Inflammatory macrophage (primary cell): ENCODE measurements around the gene ASF1B.
A peak's percentile ranks its signal among the peaks of the same experiment; 100 is the strongest.

Experiments used
- DNase-seq, 2 donors: peaks; one replicate each; pipeline ENCODE4 v3.0.0-alpha.2; 2020 to 2022

Gene ASF1B

DNA sequence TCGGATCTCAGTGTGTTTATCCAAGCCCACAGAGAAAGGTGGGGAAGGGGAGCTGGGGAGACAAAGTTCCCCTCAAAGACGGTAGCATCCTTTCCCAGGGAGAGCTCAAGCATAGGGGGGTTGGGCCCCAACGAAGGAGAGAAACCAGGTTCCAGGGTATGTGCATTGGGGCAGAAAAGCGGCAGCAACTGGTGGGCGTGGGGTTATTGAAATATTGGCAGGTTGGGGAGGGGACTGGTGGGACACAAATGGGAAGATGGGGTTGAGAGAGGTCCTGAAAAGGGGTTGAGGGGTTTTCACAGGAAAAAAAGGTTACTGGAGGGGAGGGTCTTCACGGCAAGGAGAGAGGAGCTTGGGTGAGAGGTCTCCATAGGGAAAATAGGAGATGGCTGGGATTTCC is 1.0 kb downstream of the ASF1B start:
- DNase-seq = no peak

DNA sequence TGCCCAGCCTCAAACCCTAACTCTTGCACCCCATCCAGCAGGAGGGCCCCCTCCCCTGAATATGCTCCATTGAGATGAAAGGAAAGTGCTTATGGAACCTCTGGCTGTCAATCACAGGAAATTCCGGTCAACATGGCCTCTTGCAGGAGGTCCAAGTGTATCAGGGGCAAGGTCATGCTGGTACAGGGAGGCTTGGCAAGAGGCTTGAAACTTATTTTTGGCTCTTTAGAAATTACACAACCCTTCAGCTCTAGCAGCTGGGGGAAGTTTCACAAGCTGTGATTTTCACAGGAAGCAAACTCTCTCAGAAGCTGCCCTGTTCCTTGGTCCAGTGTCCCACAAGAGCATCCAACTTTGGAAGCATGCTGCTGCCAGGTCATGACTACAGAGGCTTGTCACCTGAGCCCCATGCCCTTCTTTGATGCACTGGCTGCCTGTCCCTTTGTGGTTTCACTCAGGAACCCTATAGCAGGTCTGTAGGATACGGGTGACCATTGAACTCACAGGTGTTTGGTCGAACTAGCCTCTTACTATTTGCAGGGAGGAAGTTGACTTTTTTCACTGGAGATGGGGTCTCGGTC is 8.4 kb downstream of the ASF1B start:
- DNase-seq = peak; percentile 91 to 93

DNA sequence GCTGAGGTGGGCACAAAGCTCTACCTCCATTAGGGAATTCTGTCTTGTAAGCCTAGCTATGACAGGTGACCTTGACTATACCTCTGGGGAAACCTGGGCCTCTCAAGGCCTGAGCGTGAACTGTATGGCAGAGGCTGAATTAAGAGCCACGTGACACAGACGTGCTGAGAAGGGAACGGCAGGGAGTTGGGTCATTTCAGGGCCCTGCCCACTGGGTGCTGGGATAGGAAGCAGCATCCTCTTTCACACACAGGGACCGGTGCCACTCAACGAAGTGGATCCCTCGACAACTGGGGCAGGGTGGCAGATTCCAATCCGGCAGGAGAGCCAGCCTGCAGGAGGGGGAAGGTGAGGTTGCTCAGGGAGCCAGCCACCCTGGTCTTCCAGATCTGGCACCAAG is 9.2 kb downstream of the ASF1B start:
- peak; percentile 83 to 86 for DNase-seq

DNA sequence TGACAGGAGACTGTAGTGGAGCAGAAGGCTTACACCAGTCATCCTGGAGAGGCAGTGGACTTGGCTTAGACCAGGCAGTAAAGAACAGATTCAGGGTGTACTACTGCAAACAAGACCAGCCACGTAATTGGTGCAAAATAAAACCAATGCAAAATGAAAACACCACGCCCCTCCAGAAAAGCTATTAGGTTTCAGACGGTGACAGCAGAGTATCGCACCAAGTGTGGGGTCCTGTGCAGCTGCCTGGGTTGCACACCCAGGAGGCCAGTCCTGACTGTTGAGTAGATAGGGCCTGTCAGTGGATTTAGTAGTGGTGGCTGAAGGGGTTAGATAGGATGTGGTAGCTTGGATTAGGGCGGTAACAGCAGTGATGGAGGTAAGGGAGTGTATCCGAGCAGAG is 13.5 kb downstream of the ASF1B start:
- DNase-seq = no peak

DNA sequence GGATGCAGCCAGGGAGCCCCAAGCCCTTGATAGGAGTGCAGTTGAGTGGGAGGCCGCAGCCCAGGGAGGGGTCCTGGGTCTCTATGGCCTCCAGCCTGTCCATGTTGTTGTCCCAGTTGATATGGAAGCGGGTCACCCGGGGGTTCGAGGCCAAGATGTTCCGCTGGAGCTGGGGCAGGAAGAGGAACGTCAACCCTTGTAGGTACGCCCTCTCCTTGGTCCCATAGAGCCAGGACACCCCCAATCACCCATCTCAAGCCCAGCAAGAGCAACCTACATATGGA is 15.9 kb downstream of the ASF1B start:
- no peak for DNase-seq

DNA sequence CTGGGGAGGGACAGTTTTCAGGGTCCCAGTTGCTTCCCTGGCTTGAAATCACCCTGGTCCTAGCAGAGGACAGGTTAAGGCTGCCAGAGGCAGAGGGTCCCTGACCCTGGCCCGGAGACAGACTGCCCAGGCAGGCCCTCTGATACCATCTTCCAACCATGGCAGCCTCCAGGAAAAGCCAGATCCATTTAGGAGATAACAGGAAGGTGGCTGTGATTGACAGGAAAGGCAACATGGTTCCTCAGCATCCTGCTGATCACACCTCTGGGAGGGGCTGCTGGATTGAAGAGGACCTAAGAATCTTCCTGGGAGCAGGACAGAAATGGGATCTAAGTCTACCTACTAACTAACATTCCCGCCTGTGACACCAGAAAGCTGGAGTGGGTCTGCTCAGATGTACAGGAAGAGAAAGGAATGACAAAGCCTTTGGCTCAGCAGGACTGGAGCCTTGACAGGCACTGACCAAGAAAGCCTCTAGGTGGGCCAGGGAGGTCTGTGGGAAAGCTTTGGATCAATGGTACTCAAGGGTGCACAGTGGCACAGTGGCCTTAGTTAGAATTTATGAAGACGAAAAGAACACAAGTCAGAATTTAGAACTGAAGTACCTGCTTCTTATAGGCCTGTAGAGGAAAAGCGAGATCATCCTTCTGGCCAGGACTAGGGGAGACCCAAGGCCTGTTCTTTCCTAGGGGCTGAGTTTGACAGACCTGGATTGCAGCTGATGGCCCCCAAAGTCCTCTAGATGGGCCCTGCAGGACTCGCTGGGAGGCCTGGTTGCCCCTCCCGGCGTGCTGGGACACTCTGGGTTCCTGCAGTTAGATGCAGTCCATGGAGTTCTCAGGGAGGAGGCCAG is 16.5 kb downstream of the ASF1B start:
- no peak for DNase-seq

DNA sequence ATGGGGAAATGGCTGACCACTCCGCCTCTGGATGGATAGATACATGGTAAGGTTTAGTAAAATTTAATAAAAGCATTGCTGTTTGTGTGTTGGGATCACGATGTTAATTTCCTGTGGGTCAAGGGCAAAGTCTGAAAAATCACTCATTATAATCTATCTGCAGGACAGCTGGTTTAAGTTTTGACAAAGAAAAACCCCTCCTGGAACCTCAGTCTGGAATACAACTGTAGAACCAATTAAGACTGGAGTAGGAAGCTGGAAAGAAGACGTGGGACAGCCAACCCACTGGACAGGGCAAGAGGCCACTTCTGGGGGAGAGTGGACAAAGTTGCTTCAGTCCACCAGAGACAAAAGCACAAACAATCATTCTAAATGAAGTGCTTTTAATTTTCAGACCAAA is 17.2 kb downstream of the ASF1B start:
- no peak for DNase-seq

DNA sequence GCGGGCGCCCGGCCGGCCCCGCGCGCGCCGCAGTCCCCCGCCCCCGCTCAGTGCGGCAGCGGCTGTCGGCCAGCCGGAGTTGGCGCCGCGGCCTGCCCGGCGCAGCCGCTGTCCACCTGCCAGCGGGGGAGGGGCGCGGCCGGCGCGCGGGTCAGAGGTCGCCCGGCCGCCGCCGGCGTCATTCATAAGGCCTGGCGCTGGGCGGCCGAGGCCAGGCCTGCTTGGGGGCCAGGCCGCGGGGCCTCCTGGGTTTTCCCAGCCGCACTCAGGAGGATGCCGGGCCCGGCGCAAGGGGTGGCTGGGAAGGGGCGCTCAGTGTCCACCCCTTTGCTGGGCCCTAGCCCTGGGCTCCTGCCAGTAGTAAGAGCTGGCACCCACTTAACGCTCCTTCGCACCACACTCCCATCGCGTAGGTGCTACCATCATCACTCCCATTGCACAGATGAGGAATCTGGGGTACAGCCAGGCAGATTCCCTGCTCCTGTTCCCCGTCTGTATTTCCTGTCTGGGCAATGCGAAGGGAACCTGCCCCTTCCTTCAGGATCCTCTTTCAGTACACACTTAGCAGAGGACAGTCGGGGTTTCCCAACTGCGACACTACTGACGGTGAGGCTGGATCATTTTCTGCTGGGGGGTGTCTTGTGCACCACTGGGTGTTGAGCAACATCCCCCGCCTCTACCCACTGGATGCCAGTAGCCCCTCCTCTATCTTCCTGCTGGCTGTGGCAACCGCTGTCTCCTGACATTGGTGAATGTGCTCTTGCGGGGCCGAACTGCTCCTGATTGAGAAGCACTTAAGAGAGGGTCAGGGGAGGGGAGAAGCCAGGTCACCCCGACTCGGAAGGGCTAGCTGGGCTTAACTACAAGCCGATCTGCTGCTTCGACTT is 18.0 kb downstream of the ASF1B start:
- peak; percentile 96 to 98 for DNase-seq

DNA sequence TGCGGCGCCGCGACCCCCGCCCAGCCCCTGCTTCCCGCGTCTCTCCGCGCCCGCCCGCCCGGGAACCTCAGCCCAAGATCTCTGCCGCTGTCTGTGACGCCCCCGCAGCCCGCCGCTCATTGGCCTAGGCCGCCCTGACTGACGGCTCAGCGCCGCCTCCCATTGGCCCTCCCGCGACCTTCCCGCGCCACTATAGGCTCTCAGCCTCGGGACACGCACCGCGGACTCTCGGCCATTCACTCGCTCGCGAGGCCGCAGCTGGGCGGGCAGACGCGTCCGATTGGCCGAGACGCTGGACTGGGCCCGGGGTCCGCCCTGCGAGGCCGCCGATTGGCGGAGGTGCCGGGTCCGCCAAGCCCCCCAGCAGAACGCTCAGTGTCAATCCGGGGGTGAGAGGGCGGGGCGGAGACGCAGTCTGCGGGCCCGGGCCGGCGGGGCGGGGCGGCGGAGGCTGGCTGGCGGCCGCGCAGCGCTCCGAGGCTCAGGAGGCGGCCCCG is 18.7 kb downstream of the ASF1B start, which contains the start of gene PRKACA:
Gene PRKACA (minus strand): TSS at position 95 of the 497 bp plus-strand sequence. CDS start 215 bp downstream, outside the sequence.
- peak; percentile 99 to 100 for DNase-seq

DNA sequence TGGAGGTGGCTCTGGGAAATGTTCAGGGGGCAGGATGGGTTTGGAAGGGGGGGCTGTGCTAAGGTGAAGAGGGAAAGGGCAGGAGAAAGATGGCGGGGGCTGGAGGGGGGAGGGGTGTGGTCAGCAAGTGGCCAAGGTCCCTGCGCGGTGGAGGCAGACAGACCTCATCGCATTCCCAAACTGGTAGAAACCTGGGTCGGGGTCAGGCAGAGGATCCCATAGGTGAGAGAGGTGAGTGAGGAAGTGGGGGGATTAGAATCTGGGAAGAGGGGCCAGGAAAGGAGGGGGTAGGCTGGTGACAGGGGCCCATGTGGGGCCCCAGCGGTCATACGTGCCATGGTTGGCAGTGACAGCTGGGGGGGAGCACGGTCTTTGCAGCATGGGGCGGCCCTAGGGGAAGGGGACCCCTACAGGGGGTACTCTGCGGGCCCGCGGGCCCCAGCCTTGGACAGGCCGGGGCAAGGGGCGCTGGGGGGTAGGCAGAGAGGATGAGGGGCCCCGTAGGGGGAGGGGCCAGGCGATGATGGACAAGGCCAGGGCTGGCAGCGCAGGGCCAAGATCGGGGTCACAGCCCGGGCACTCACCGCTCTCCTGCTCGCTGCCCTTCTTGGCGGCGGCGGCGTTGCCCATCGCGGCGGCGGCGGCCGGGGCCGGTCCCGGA is 19.3 kb downstream of the ASF1B start:
- DNase-seq = no peak

DNA sequence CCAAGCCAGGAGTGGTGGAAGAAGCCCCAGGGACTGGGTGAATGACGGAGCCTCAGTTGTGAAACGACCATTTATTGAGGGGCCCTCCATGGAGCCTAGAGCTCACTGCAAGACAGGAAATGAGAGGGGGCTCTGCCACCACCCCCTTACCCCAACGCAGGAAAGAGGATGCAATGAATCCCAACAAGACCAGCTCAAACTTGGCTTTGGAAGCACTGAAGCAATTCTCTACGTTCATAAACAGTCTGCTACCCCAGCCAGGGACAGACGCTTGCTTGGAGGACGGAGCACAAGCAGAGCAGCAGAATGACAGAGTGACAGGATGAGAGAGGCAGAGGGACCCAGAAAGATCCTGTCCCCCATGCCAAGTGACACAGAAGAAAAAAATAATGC is 19.9 kb downstream of the ASF1B start:
- no peak for DNase-seq

DNA sequence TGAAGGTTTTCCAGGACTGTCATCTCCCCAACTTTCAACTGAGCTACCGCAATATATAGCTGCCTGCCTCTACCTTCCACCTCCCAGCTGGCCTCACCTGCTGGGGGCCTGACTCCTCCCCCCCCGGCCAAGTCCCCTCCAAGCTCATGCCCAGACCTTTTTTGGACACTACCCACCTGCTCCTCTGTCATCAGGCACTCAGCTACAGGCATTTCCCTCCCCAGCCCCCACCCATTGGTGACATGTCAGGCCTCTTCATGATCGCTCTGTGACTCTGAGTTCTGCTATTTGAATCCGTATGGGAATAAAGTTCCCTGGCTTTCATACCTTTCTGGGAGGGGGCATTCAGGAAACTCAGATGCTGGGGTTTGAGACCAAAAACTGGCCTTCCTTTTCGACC is 20.6 kb downstream of the ASF1B start:
- no peak for DNase-seq

DNA sequence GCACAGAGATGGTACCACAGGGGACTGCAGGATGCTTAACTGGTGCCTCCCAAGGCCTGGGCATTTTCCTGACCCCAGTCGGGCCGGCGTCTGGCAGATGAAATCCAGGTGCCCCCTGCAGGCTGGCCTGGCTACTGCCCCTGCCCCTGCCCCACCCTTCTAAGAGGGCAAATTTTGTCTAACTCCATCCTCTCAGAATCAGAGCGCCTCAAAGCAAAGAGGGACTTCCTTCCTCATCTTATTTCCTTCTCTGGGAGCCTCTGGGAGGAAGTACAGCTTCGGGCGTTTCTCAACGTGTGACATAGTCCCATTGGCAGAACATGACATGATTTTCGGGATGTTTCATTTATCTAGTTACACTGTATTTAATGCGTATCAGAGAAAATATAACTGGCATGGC is 21.5 kb downstream of the ASF1B start:
- peak; percentile 89 to 91 for DNase-seq

DNA sequence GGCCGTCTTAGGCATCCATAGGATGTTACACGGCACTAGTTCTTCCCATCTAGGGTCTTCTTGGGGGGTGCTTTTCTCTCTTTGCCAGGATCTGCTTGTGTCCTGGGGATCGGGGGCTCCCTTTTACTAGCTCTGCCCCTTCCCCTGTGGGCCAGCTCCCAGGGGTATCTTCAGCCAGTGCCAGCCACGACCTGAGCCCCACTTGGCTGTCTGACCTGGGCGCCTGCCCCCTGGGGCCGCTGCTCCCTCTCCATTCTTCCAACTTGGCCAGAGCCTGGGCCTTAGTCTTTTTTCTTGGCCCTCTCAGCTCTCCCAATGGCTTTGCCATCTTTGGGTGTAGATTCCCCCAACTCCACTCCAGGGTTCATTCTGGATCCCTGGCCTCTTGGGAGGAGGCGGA is 21.9 kb downstream of the ASF1B start:
- DNase-seq = no peak

DNA sequence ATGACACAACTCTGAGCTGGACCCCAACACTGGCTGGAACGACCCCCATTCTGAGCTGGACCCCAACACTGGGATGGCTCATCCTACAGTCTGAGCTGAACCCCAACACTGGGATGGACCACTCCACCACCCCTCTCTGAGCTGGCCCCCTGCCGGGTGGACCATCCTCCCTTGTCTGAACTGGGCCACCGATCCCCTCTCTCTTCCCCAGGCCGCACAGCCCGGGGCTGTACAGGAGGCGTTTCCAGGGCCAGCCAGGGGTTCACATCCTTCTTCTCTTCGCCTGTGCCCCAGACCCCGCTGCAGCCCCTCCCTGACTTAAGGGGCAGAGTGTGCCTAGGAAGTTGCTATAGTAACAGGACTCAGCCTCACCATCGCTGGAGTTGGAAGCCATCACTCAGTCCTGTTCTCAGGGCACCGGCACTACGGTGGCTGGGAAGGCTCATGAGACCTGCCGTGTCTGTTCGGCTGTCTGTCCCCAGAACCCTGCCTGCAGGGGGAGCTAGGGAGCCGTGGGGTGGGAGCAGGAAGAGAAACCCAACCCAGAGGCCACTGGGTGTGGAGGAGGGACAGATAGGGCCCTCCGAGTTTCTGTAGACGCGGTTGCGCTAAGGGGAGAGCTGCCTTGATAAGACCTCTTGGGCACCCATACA is 22.5 kb downstream of the ASF1B start:
- peak in 1 of 2 donors; percentile 27 for DNase-seq

DNA sequence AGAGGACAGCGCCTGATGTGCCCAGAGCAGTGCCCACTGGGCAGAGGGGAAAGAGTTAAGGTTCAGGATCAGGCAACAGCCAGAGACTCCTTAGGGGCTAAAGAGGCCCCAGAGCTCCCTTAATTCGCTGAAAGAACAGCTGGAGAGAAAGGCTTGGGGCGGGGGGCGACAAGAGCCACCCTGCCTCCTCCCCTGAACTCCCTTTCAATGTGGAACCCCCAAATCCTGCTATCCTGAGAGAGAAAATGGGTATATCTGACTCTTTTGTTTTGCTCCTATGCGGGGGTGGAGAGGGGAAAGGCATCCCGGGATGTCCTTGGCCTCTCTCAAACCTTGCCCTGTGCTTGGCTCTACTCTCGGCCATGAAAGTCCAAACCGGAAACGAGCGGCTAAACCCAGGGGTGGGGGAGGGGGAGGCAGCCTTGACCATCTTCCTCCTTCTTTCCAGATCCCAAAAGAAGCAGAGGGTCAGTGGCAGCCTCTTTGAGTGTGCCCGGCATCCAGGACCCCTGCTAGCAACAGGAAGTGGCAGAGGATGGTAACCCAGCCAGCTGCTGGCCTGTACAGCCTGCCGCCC is 23.5 kb downstream of the ASF1B start:
- DNase-seq = no peak

DNA sequence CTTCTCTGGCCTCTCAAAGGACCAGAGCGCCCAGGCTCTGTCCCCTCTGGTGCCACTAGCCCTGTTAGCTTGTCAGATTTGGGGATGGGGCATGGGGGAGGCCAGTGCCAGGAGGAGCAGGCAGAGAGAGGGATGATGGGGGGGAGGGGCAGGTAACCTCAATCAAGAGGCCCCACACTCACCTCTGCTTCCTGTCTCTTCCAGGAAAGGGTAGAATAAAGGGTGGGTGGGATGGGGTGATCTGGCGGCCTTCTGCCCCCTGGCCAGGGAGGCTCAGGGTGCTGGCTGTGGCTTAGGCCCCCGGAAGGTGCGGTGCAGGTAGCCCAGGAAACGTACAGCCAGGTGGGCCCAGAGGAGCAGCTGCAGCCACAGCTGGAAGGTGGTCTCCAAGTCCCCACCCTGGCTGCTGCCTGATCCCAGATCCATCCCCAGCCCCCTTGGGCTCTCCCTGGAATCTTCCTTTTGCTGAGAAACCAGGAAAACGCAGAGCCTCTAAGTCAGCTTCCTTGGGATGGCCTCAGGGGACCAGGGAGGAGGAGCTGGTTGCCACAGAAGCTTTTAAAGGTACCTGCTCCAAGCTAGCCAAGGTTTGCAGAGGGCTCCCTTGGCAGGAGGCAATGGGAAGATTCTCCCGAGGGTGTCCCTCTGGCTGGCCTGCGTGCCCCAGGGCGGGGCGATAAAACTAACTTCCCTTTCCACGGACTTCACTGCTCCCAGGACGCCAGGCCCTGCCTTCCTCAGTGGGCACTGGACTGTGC is 24.2 kb downstream of the ASF1B start:
- DNase-seq = peak; percentile 15 to 48

DNA sequence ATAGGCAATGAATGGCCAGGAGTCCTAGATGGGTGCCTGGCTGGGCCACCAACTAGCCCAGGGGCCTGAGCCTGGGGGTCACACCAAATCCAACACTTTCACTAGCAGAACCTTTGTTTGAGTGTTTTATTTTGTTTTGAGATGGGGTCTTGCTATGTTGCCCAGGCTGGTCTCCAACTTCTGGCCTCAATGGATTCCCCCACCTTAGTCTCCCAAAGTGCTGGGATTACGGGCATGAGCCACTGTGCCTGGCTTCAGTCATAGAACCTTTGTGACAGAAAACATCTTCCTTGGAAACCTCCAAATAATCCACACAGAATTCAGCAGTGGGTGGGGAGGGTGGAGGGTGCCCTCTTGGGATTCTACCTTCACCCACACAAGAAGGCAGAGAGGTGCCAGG is 24.9 kb downstream of the ASF1B start:
- no peak for DNase-seq

DNA sequence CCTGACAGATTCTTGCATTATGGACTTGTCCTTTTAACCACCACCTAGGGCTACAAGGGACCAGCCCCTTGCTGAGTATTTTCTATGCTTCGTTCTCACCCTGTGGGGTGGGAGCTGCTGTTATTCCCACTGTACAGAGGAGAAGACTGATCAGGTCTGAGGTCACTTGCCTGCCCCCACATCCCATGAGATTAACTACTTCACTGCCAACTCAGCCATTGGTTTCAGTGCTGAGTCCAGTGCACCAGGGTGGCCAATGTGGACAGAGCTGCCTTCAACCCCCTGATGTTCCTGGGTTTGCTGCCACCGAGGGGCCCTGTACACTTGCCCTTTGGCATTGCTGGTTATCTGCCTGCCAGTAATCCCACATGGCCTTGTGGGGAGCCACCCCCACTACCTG is 25.7 kb downstream of the ASF1B start:
- DNase-seq = no peak

DNA sequence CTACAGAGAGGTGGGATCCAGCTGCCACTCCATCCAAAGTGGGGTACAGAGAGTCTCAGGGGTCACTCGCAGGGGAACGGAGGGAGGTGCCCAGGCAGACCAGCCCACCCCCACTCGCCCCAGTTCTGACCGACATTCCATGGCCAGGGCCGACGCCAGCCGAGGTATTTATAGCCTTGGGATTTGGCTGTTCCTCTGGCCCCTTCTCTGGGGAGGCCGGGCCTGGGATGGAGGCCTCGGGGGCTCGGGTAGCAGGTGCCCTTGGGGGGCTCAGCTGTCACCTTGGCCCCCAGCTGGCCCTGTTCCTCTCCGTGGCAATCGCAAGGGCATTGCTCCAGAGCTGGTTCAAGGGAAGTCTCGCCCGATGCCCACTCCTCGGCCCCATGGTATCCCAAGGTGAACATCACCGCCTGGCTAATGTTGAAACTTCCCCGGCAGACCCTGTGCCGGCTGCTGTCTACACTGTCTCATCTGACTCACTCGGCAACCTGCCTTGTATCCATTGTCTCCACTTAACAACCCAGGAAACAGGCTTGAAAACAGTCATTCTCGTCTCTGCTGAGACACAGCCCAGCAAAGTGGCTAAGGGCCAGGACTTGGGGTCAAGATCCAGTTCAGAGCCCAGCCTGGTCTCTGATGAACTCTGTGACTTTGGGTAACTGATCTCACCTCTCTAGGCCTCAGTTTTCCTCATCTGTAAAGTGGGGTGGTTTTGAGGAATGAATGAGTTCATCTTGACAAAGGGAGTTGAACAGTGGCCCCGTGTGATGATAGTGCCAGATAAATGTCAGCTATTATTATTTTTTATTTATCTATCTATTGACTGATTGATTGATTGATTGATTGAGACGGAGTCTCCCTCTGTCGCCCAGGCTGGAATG is 28.6 kb downstream of the ASF1B start:
- no peak for DNase-seq
